Spleen (tissue), 7 donors: ENCODE results near the gene PRPS1L1.

Experiments used
- POLR2A ChIP-seq, 3 donors: fragments of 450-650 bp; IDR thresholded peaks; one replicate each; pipeline ENCODE4 v1.5.1; 2017; ENCODE audit warnings: antibody characterized with exemption in 3 of 3, mild to moderate bottlenecking in 1 of 3
- POLR2AphosphoS5 ChIP-seq, 3 donors: sonication (generic); formaldehyde crosslinking; IDR thresholded peaks; one replicate each; pipeline ENCODE4 v1.5.1; 2017; ENCODE audit warnings: antibody characterized with exemption in 3 of 3
- TF ChIP-seq, protein P1 (sequence below), 11 experiments: fragments of 200-600 bp in 7 of 11; fragments of 450-650 bp in 4 of 11; sonication (generic) in 4 of 11; IDR thresholded peaks in 8 of 11; conservative IDR thresholded peaks in 3 of 11; 1 replicate in 7 of 11; 2 replicates in 4 of 11; pipeline versions ENCODE4 v1.4.0 to v1.8.0; 2016 to 2021; ENCODE audit warnings: antibody characterized with exemption in 11 of 11, inconsistent platforms in 4 of 11, mild to moderate bottlenecking in 1 of 11
- donor health status: DM: no; HTN: no; CAD: no; lungs with moderate emphysema.
- donor health status: DM: no; HTN: no; CAD: no.
- donor health status: DM: no; HTN: no; CAD: no.

DNA sequence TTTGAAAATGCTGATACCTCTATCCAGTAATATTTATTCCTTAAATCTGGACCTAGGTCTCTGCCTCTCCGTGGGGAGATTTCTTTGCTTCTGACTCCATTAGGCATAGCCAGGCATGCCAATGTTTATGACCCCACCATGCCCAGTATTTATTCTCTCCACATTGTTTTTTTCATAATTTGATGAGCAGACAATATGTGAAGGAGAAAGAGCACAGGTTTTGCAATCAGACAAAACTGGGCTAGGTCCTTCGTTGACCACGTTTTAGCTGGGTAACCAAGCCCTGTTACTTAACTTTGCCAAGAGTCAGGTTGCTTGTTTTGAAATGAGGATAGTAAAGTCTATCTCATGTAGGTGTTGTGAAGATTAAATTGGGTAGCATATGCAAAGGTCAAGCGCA is 21.6 kb upstream of the PRPS1L1 start:
- TF ChIP-seq, protein P1, sequence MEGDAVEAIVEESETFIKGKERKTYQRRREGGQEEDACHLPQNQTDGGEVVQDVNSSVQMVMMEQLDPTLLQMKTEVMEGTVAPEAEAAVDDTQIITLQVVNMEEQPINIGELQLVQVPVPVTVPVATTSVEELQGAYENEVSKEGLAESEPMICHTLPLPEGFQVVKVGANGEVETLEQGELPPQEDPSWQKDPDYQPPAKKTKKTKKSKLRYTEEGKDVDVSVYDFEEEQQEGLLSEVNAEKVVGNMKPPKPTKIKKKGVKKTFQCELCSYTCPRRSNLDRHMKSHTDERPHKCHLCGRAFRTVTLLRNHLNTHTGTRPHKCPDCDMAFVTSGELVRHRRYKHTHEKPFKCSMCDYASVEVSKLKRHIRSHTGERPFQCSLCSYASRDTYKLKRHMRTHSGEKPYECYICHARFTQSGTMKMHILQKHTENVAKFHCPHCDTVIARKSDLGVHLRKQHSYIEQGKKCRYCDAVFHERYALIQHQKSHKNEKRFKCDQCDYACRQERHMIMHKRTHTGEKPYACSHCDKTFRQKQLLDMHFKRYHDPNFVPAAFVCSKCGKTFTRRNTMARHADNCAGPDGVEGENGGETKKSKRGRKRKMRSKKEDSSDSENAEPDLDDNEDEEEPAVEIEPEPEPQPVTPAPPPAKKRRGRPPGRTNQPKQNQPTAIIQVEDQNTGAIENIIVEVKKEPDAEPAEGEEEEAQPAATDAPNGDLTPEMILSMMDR (IDR thresholded peaks at IDR 0.05 in 8 of 11, conservative IDR thresholded peaks at IDR 0.05 in 3 of 11) = no peak
- TF ChIP-seq POLR2AphosphoS5 (IDR thresholded peaks at IDR 0.05) (no peak), POLR2A (IDR thresholded peaks at IDR 0.05) (no peak)
